HG03159 (cell line): ENCODE results near the gene GLTP.

Source experiments
- ATAC-seq: cut with Tn5 transposase; IDR thresholded peaks from one replicate; pipeline ENCODE4 v1.9.1; 2021; ENCODE audit warnings: mild to moderate bottlenecking, moderate library complexity; ENCODE audit not compliant: unreplicated experiment

Gene GLTP

GRCh38 chr12:109844983-109845823 is 35.1 kb downstream of the GLTP start:
- ATAC-seq = peak; percentile 77

- ATAC-seq = no peak
Observed at GRCh38 chr12:109844091-109844490, 36.2 kb downstream of the GLTP start.

- ATAC-seq = no peak
Observed at GRCh38 chr12:109842021-109842420, 38.3 kb downstream of the GLTP start.

- no peak for ATAC-seq
Observed at GRCh38 chr12:109841356-109841755, 39.0 kb downstream of the GLTP start.

- no peak for ATAC-seq
Observed at GRCh38 chr12:109840305-109841074, 39.9 kb downstream of the GLTP start.

GRCh38 chr12:109839444-109839843 is 40.9 kb downstream of the GLTP start:
- no peak for ATAC-seq

- no peak for ATAC-seq
Observed at GRCh38 chr12:109836916-109837315, 43.4 kb downstream of the GLTP start.

- ATAC-seq = no peak
Observed at GRCh38 chr12:109835827-109836226, 44.5 kb downstream of the GLTP start.

- ATAC-seq = no peak
Observed at GRCh38 chr12:109833307-109834189, 46.8 kb downstream of the GLTP start, which contains the start of gene TRPV4. Gene TRPV4 (minus strand): TSS chr12:109833398. CDS start chr12:109814796, 18,602 bp downstream.

- no peak for ATAC-seq
Observed at GRCh38 chr12:109832541-109833306, 47.6 kb downstream of the GLTP start.

- no peak for ATAC-seq
Observed at GRCh38 chr12:109831929-109832328, 48.4 kb downstream of the GLTP start.

GRCh38 chr12:109831365-109831764 is 49.0 kb downstream of the GLTP start:
- ATAC-seq = no peak

GRCh38 chr12:109830718-109831117 is 49.6 kb downstream of the GLTP start:
- no peak for ATAC-seq

GRCh38 chr12:109830267-109830666 is 50.1 kb downstream of the GLTP start:
- ATAC-seq = no peak

- ATAC-seq = no peak
Observed at GRCh38 chr12:109829667-109830066, 50.7 kb downstream of the GLTP start.

GRCh38 chr12:109828754-109829511 is 51.4 kb downstream of the GLTP start:
- ATAC-seq = no peak

- no peak for ATAC-seq
Observed at GRCh38 chr12:109827566-109828550, 52.5 kb downstream of the GLTP start.

- no peak for ATAC-seq
Observed at GRCh38 chr12:109827080-109827479, 53.3 kb downstream of the GLTP start.
